GM12875 (cell line): Measurements from ENCODE around the gene GTF3C5.
"Not testable (repeated sequence)": the region's sequence is repeated elsewhere in the genome, so short reads cannot be mapped to it uniquely, and the experiment has no call there.

Experiments
- H3K4me3 ChIP-seq: one replicate; pipeline ENCODE4 v1.5.1; 2011; ENCODE audit warnings: low read depth, low read length, control low read depth
- CTCF ChIP-seq: IDR thresholded peaks from 2 replicates; pipeline ENCODE4 v1.5.1; 2011; ENCODE audit warnings: low read depth, mild to moderate bottlenecking, control low read depth, inconsistent platforms, low read length, moderate library complexity, borderline replicate concordance; ENCODE audit not compliant: insufficient read depth

The GTF3C5 gene

GRCh38 chr9:133090752-133091385 is 60.1 kb downstream of the GTF3C5 start:
- no peak overlapping the region for H3K4me3 ChIP-seq
- no peak for TF ChIP-seq CTCF

DNA sequence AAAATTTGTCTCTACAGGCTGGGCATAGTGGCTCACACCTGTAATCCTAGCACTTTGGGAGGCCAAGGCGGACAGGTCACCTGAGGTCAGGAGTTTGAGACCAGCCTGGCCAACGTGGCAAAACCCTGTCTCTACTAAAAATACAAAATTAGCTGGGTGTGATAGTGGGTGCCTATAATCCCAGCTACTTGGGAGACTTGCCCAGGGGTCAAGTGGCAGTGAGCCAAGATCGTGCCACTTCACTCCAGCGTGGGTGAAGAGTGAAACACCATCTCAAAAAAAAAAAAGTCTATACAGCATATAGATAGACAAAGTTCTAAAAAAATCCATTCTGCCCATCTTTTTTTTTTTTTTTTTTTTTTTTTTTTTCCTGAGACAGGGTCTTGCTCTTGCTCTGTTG is 63.6 kb downstream of the GTF3C5 start:
- H3K4me3 ChIP-seq, result not testable (repeated sequence)

DNA sequence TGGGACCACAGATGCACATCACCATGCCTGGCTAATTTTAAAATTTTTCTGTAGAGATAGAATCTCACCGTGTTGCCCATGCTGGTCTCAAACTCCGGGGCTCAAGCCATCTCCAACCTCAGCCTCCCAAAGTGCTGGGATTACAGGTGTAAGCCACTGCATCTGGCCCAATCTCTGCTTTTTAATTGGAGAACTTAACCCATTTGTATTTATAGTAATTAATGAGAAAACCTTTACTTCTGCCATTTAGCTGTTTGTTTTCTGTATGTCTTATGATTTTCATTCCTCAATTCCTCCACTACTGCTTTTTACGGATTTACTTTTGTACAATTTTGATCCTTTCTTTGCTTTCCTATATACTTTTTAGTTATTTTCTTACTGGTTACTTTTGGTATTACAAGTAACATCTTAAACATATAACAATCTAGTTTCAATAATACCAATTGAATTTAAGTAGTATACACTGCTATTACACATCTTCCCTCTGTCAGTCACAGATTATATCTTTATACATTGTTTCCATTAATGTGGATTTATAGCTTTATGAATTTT is 64.1 kb downstream of the GTF3C5 start:
- no peak overlapping the region for H3K4me3 ChIP-seq
- TF ChIP-seq CTCF, result no peak

DNA sequence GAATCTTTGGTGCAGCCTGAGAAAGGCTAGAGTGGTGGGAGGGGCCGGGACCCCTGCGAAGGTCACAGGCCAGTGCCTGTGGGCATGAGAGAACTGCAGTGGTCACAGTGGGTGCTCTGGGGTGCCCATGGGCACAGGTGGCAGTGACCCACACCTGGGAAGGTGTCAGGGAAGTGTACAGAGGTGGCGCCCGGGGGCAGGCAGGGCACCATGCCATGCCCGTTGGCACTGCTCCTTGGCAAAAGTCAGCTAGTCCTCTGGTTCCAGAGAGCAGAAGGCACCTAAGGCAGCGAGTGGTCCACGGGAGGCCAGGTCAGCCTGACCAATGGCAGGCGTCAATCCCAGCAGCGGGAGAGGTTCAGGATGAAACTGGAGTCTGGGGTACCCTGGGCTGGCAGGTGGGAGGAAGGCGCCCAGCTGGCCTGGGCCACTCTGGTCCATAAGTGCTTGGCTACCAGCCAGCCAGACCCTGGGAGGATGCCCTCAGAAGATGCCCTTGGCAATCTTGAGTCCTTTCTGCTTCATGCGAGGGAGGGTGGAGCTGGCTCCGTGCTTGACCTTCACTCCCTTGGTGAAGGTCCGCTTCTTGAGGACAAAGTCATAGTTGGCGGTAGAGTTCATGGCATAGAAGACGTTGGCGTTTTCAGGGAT is 67.4 kb downstream of the GTF3C5 start:
- H3K4me3 ChIP-seq, result no peak overlapping the region

DNA sequence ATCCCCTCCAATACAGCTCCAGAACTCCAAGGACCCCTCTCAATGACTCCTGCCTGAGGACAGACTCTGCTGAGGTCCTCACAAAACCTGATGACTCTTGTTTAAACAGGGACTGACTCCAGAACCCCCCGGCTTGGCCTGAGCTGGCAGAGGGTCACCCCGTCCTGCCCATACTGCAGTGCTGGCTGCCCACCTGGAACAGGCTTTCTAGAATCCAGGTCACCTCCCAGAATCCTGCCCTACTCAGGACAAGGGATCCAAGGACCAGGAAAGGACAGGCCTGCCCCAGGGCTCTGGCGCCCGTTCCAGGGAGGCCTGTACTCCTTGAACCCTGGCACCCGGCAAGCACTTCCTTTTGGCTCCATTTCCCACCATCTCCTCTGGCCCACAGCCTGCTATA is 68.1 kb downstream of the GTF3C5 start:
- no peak overlapping the region for H3K4me3 ChIP-seq
- TF ChIP-seq CTCF, result no peak

More for the DNA sequence above, 67.4 kb downstream of the GTF3C5 start:
- TF ChIP-seq CTCF, result no peak

DNA sequence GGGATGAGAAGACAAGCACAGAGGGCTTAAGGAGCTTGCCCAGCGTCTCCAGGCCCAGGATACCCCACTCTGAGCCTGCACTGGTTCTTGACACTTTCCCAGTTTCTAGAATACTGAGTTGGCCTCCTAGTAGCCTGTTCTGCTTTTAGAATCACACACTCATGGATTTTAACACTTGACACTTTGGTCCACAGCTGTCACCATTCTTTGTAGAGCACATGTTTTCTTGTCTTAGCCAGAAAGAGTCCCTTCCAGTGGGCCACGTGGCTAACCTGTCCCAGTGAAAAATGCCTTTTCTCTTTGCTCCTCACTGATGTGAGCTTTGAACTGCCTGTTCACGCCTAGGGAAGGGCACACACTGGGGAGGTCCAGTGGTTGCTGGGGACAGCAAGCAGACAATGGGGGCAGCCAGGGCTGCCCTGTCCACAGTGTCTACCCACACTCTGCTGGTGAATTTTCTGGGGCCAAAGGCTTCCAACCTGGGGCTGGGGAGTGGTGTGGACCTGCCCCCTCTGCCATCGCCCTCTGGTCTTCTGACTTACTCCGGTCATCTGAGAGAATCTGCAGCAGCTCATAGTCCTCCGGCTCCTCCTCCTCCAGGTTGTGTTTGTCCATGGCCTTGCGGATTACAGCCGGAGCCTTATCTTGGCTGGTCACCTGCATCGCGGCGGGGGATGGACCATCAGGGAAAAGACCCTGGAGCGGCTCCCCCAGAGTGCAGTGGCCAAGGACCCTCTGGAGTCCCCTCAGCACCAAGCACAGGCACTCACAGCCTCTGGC is 69.1 kb downstream of the GTF3C5 start:
- no peak for TF ChIP-seq CTCF
- no peak overlapping the region for H3K4me3 ChIP-seq

GRCh38 chr9:133100506-133101355 is 69.9 kb downstream of the GTF3C5 start:
- no peak overlapping the region for H3K4me3 ChIP-seq
- no peak for TF ChIP-seq CTCF
